Measurements from ENCODE around the gene LDB2. TPM values are rescaled to one million over a fixed set of nuclear protein-coding genes. Genes with fewer than 3 reads are reported as not detected.

LDB2 gene
- total RNA-seq, 1 donor from 2014 or later: 34.3 TPM

GRCh38 chr4:16890651-16891050, 7.8 kb downstream of the LDB2 start:
- intact Hi-C loops (cut with DNase I): loop anchor here (5.0 kb wide), 1 partner anchor 33 kb away; no protein-coding TSS in a partner anchor
- DNase-seq (ENCODE audit: missing footprints) (no peak), ATAC-seq (no peak)

GRCh38 chr4:16889945-16890344, 8.5 kb downstream of the LDB2 start:
- DNase-seq (ENCODE audit: missing footprints): no peak
- intact Hi-C loops (cut with DNase I): loop anchor here (5.0 kb wide), 1 partner anchor 33 kb away; no protein-coding TSS in a partner anchor
- no peak for ATAC-seq

GRCh38 chr4:16887887-16888286, 10.6 kb downstream of the LDB2 start:
- ATAC-seq (no peak), DNase-seq (ENCODE audit: missing footprints) (no peak)
- intact Hi-C loops (cut with DNase I): no loop called here

- DNase-seq (ENCODE audit: missing footprints) (no peak), ATAC-seq (no peak)
- intact Hi-C loops (cut with DNase I): no loop called here
These were observed 13.6 kb downstream of the LDB2 start for GRCh38 chr4:16884673-16885460.

- DNase-seq (ENCODE audit: missing footprints) (no peak), ATAC-seq (no peak)
- intact Hi-C loops (cut with DNase I): no loop called here
These were observed 14.6 kb downstream of the LDB2 start for GRCh38 chr4:16883806-16884205.

GRCh38 chr4:16881151-16881884, 17.1 kb downstream of the LDB2 start:
- intact Hi-C loops (cut with DNase I): no loop called here
- DNase-seq (ENCODE audit: missing footprints) (no peak), ATAC-seq (no peak)

GRCh38 chr4:16875487-16875886, 23.0 kb downstream of the LDB2 start:
- intact Hi-C loops (cut with DNase I): no loop called here
- no peak for ATAC-seq
- no peak for DNase-seq (ENCODE audit: missing footprints)

GRCh38 chr4:16869594-16870245, 28.7 kb downstream of the LDB2 start:
- DNase-seq (ENCODE audit: missing footprints) (no peak), ATAC-seq (peak; percentile 48)
- intact Hi-C loops (cut with DNase I): no loop called here

- DNase-seq (ENCODE audit: missing footprints) (no peak), ATAC-seq (no peak)
- intact Hi-C loops (cut with DNase I): no loop called here
These were observed 29.8 kb downstream of the LDB2 start for GRCh38 chr4:16868674-16869073.

- DNase-seq (ENCODE audit: missing footprints) (no peak), ATAC-seq (no peak)
- intact Hi-C loops (cut with DNase I): no loop called here
These were observed 30.6 kb downstream of the LDB2 start for GRCh38 chr4:16867827-16868226.

- ATAC-seq (no peak), DNase-seq (ENCODE audit: missing footprints) (no peak)
- intact Hi-C loops (cut with DNase I): no loop called here
These were observed 31.5 kb downstream of the LDB2 start for GRCh38 chr4:16866974-16867373.

GRCh38 chr4:16865897-16866283, 32.6 kb downstream of the LDB2 start:
- intact Hi-C loops (cut with DNase I): no loop called here
- ATAC-seq: no peak
- no peak for DNase-seq (ENCODE audit: missing footprints)

- intact Hi-C loops (cut with DNase I): no loop called here
- no peak for DNase-seq (ENCODE audit: missing footprints)
- ATAC-seq: no peak
These were observed 33.1 kb downstream of the LDB2 start for GRCh38 chr4:16865209-16865896.

- intact Hi-C loops (cut with DNase I): no loop called here
- DNase-seq (ENCODE audit: missing footprints): no peak
- ATAC-seq: no peak
These were observed 34.2 kb downstream of the LDB2 start for GRCh38 chr4:16864199-16864598.

- intact Hi-C loops (cut with DNase I): no loop called here
- ATAC-seq (no peak), DNase-seq (ENCODE audit: missing footprints) (no peak)
These were observed 35.7 kb downstream of the LDB2 start for GRCh38 chr4:16862697-16863096.

GRCh38 chr4:16860516-16860915, 37.9 kb downstream of the LDB2 start:
- ATAC-seq (no peak), DNase-seq (ENCODE audit: missing footprints) (no peak)
- intact Hi-C loops (cut with DNase I): no loop called here

- intact Hi-C loops (cut with DNase I): loop anchor here (5.0 kb wide), 1 partner anchor 33 kb away; no protein-coding TSS in a partner anchor
These were observed 39.4 kb downstream of the LDB2 start for GRCh38 chr4:16859031-16859430.

GRCh38 chr4:16858275-16858752, 40.1 kb downstream of the LDB2 start:
- intact Hi-C loops (cut with DNase I): loop anchor here (1.0 to 5.0 kb wide), 2 partner anchors 34 to 38 kb away; no protein-coding TSS in a partner anchor
- ATAC-seq (peak; percentile 16), DNase-seq (ENCODE audit: missing footprints) (no peak)

More at GRCh38 chr4:16859031-16859430, 39.4 kb downstream of the LDB2 start:
- ATAC-seq (no peak), DNase-seq (ENCODE audit: missing footprints) (no peak)

- ATAC-seq (no peak), DNase-seq (ENCODE audit: missing footprints) (no peak)
- intact Hi-C loops (cut with DNase I): loop anchor here (5.0 kb wide), 1 partner anchor 35 kb away; no protein-coding TSS in a partner anchor
These were observed 41.0 kb downstream of the LDB2 start for GRCh38 chr4:16857425-16857824.
